MM.1S (cell line): Measurements from ENCODE around the gene AUTS2.

Source experiments
- CTCF ChIP-seq: fragments of 300-600 bp; sonication (generic); IDR thresholded peaks from 2 replicates; pipeline ENCODE4 v1.5.1; 2016; ENCODE audit warnings: antibody characterized with exemption, low read length, mixed read lengths
- EZH2 ChIP-seq: fragments of 300-600 bp; sonication (generic); optimal IDR thresholded peaks from 2 replicates; pipeline ENCODE3; 2017; ENCODE audit warnings: low read depth, mild to moderate bottlenecking, antibody characterized with exemption, low read length, mixed read lengths
- EZH2phosphoT487 ChIP-seq: fragments of 300-600 bp; sonication (generic); IDR thresholded peaks from 2 replicates; pipeline ENCODE4 v1.6.1; 2018; ENCODE audit warnings: antibody characterized with exemption, low read length

- no peak for TF ChIP-seq CTCF
- no peak for TF ChIP-seq EZH2
- no peak for TF ChIP-seq EZH2phosphoT487
These were observed 1201.6 kb downstream of the AUTS2 start for GRCh38 chr7:70799841-70800405.
